Measurements from ENCODE around the gene ITGA7.

GRCh38 chr12:55743406-55744339 lies 36.0 kb upstream of the ITGA7 start:
- TF ChIP-seq CTCF (conservative IDR thresholded peaks at IDR 0.05) (no peak), EZH2 (IDR thresholded peaks at IDR 0.05; ENCODE audit: low read depth) (no peak)

Measured in PC-9 (cell line).